Measurements from ENCODE around the gene RAD17. TPM values are rescaled to one million over a fixed set of nuclear protein-coding genes. Genes with fewer than 3 reads are reported as not detected.
"Not testable (repeated sequence)": the region's sequence is repeated elsewhere in the genome, so short reads cannot be mapped to it uniquely, and the experiment has no call there.

RAD17 gene
- total RNA-seq, 1 donor from 2014 or later = 25.0 TPM

DNA sequence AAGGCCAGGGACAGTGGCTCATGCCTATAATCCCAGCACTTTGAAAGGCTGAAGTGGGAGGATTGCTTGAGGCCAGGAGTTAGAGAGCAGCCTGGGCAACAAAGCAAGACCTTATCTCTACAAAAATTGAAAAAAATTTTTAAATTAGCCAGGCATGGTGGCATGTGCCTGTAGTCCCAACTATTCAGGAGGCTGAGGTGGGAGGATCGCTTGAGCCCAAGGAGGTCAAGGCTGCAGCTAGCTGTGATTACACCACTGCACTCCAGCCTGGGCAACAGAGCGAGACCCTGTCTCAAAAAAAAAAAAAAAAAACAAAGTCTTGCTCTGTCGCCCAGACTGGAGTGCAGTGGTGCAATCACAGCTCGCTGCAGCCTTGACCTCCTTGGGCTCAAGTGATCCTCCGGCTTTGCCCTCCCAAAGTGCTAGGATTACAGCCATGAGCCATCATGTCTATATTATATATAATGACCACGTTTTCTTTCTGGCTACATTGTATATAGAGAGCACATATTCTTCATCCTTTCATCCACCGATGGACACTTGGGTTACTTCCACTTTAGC lies 85.9 kb downstream of the RAD17 start:
- intact Hi-C loops (cut with micrococcal nuclease) = not testable (repeated sequence)

GRCh38 chr5:69462170-69462569 lies 92.6 kb downstream of the RAD17 start:
- intact Hi-C loops (cut with micrococcal nuclease) = no loop called here

Other genes starting within 250 kb of the RAD17 start
- 163 and 164 TPM in 2 replicates for gene CCNB1, start 202.7 kb upstream of the RAD17 start, total RNA-seq
- gene CENPH, start 180.2 kb upstream of the RAD17 start, total RNA-seq = 30.6 and 34.4 TPM in 2 replicates
- gene CDK7, start 134.9 kb upstream of the RAD17 start, total RNA-seq = 24.5 and 27.7 TPM in 2 replicates
- gene CCDC125, start 37.0 kb upstream of the RAD17 start, total RNA-seq = 9.0 and 9.5 TPM in 2 replicates
- gene AK6, start 298 bp upstream of the RAD17 start, total RNA-seq = 41.1 and 42.0 TPM in 2 replicates
- gene TAF9, start 298 bp upstream of the RAD17 start, total RNA-seq = 53.6 and 55.2 TPM in 2 replicates
- gene MARVELD2, start 45.3 kb downstream of the RAD17 start, total RNA-seq = 0.16 and 0.20 TPM in 2 replicates
- 0.27 and 0.43 TPM in 2 replicates for gene OCLN, start 123.0 kb downstream of the RAD17 start, total RNA-seq
- 34.1 and 36.7 TPM in 2 replicates for gene GTF2H2C, start 190.4 kb downstream of the RAD17 start, total RNA-seq